ENCODE measurements around the gene ADGRA3.

Gene ADGRA3

DNA sequence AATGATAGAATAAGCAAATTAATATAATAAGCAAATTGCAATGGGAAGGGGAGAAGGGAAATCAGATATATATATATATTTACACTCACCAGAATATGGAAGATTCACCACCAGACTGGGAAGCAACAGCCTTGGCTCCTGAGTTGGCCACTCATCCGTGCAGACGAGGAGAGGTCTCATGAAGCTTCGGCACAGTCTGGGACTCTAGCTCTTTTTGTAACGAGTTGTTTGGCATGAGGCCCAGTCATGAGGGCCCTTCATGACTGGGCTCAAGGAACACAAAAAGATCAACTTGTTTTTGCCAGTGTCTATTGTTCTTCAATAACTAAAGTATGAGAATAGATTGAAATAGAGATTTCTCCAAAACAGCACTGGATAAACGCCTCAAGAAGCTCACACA lies 176.4 kb downstream of the ADGRA3 start:
- H3K4me3 ChIP-seq (ENCODE audit: low read depth, low read length) = no peak overlapping the region
- TF ChIP-seq, protein P1, sequence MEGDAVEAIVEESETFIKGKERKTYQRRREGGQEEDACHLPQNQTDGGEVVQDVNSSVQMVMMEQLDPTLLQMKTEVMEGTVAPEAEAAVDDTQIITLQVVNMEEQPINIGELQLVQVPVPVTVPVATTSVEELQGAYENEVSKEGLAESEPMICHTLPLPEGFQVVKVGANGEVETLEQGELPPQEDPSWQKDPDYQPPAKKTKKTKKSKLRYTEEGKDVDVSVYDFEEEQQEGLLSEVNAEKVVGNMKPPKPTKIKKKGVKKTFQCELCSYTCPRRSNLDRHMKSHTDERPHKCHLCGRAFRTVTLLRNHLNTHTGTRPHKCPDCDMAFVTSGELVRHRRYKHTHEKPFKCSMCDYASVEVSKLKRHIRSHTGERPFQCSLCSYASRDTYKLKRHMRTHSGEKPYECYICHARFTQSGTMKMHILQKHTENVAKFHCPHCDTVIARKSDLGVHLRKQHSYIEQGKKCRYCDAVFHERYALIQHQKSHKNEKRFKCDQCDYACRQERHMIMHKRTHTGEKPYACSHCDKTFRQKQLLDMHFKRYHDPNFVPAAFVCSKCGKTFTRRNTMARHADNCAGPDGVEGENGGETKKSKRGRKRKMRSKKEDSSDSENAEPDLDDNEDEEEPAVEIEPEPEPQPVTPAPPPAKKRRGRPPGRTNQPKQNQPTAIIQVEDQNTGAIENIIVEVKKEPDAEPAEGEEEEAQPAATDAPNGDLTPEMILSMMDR (IDR thresholded peaks at IDR 0.05; ENCODE audit: low read depth, low read length) = no peak
- no peak for DNase-seq (ENCODE audit: low read depth, low spot score)
- in situ Hi-C loops (cut with HindIII; ENCODE audit: low sequenced_read_pairs) = no loop called here

DNA sequence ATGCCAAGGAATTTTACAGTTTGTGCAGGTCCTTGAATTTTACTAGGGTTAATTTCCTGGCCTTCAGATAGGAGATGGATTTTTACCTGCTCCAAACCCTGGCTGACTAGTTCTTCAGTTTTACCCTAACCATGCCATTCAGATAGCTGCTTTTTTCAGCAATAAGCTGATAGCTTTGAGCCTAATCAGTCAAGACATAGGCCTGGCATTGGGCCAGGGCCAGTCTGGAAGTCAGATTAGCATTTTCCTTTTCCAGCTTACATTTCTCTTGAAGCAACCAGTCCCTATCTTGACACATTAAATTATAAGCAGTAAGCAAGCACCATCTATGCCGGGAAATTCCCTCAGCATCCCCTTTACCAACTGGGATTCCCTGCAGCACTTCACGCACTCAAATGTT lies 177.1 kb downstream of the ADGRA3 start:
- no peak for DNase-seq (ENCODE audit: low read depth, low spot score)
- in situ Hi-C loops (cut with HindIII; ENCODE audit: low sequenced_read_pairs) = no loop called here
- TF ChIP-seq, protein P1 (IDR thresholded peaks at IDR 0.05; ENCODE audit: low read depth, low read length) = no peak
- no peak overlapping the region for H3K4me3 ChIP-seq (ENCODE audit: low read depth, low read length)
